ENCODE results near the gene GUCY1A2.

The GUCY1A2 gene

DNA sequence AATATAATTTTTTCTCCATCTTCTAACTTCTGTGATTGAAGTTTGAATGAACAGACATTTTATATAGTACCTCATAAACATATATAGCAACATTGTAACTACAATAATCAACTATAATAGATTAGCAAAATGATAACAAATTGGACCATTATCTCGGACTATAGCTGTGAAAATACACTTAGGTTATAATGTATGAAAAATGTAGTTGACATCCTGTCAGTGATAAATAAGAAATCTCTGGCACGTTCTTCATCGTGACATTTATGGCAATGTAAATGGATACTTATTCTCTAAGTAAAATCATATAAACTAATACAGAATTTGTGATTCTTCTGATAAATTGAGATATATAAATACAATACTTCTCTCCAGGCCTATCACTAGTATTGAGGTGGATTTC is 333.3 kb downstream of the GUCY1A2 start:
- DNase-seq (ENCODE audit: insufficient read length, low spot score) (no peak), FAIRE-seq (no peak)
- TF ChIP-seq POLR2AphosphoS5 (IDR thresholded peaks at IDR 0.05; ENCODE audit: low read depth, low read length) (no peak), SPI1 (IDR thresholded peaks at IDR 0.05; ENCODE audit: low read depth, low read length) (no peak), TAF1 (IDR thresholded peaks at IDR 0.05; ENCODE audit: low read depth, low read length) (no peak), PAX5 (IDR thresholded peaks at IDR 0.05; ENCODE audit: insufficient read depth, low read length, severe bottlenecking) (no peak), POLR2A (IDR thresholded peaks at IDR 0.05; ENCODE audit: low read depth, low read length) (no peak), POU2F2 (IDR thresholded peaks at IDR 0.05; ENCODE audit: low read depth, low read length) (no peak)

DNA sequence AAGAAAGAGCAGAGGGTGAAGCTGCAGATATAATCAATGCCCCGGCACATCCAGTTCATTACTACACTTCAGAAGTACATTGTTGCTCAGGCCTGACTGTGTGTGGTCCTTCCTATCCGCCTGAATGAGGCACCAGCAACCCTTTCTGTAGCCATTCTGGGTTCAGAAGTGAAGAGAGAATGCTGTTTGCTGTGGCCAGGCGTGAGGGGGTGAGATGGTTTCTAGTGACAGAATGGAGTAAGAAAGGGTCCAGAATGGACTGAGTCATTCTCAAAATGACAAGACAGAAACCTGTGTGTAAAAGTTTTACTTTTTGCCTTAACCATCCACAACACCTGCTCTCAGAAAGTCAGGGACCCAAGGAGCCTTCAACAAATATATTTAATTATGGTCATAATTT is 334.8 kb downstream of the GUCY1A2 start:
- DNase-seq (ENCODE audit: insufficient read length, low spot score), result no peak
- TF ChIP-seq POLR2A (IDR thresholded peaks at IDR 0.05; ENCODE audit: low read depth, low read length) (no peak), SPI1 (IDR thresholded peaks at IDR 0.05; ENCODE audit: low read depth, low read length) (no peak), POLR2AphosphoS5 (IDR thresholded peaks at IDR 0.05; ENCODE audit: low read depth, low read length) (no peak), PAX5 (IDR thresholded peaks at IDR 0.05; ENCODE audit: insufficient read depth, low read length, severe bottlenecking) (no peak), POU2F2 (IDR thresholded peaks at IDR 0.05; ENCODE audit: low read depth, low read length) (no peak), TAF1 (IDR thresholded peaks at IDR 0.05; ENCODE audit: low read depth, low read length) (no peak)
- FAIRE-seq, result no peak

DNA sequence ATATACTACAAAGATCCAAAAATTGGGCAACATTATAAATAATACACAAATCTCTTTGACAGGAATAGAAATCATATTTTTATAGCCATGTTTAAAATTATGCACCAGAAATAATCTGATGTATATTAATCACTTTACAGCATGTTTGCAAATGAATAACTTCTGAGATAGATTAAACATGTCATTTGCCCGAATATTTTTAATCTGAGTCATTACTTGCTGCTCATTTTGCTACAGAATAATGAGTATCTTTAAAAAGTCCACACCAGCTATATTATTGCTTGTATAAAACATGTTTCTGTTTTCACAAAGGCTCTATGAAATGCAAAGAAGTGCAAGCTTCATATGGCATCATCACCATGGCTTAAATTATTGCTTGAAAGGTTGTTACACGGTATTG is 336.8 kb downstream of the GUCY1A2 start:
- TF ChIP-seq TAF1 (IDR thresholded peaks at IDR 0.05; ENCODE audit: low read depth, low read length) (no peak), POLR2AphosphoS5 (IDR thresholded peaks at IDR 0.05; ENCODE audit: low read depth, low read length) (no peak), POU2F2 (IDR thresholded peaks at IDR 0.05; ENCODE audit: low read depth, low read length) (no peak), PAX5 (IDR thresholded peaks at IDR 0.05; ENCODE audit: insufficient read depth, low read length, severe bottlenecking) (no peak), POLR2A (IDR thresholded peaks at IDR 0.05; ENCODE audit: low read depth, low read length) (no peak), SPI1 (IDR thresholded peaks at IDR 0.05; ENCODE audit: low read depth, low read length) (no peak)
- DNase-seq (ENCODE audit: insufficient read length, low spot score) (no peak), FAIRE-seq (no peak)

DNA sequence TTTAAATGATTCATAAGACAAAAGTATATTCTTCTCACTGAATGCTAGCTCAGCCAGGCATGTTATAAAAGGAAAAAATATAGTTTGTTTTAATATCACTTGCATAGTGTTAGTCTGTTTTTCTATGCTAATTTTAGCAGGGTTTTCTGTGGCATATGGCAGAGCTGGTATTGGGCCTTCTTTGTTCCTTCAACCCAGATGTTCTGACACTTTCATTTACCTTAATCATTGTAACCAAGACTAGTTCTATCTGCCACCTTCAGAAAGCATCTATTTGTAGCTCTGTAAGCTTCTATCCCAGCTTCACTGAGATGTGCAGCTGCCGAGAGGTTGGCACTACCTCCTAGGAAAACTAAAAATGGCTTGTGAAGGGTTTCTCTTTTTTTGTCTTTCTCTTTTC is 338.7 kb downstream of the GUCY1A2 start:
- no peak for FAIRE-seq

DNA sequence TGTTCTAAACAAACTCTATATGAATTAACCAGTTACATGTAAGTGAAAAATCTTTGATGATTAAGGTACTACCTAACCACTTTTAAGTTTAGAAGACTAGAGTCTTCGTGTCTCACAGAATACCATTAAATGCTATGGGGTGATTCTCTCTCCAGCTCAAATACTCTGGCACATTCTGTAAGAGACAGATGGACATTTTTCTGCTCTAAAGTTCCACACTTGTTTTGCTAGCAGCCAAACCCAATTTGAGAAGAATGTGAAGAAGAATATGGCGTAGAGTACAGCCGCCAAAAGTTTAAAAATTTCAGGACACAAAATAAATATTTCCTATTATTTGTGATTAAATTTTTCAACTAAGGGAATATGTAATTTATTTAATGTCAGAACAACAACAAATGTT is 339.1 kb downstream of the GUCY1A2 start:
- TF ChIP-seq POU2F2 (IDR thresholded peaks at IDR 0.05; ENCODE audit: low read depth, low read length) (no peak), PAX5 (IDR thresholded peaks at IDR 0.05; ENCODE audit: insufficient read depth, low read length, severe bottlenecking) (no peak), POLR2A (IDR thresholded peaks at IDR 0.05; ENCODE audit: low read depth, low read length) (no peak), SPI1 (IDR thresholded peaks at IDR 0.05; ENCODE audit: low read depth, low read length) (no peak), TAF1 (IDR thresholded peaks at IDR 0.05; ENCODE audit: low read depth, low read length) (no peak), POLR2AphosphoS5 (IDR thresholded peaks at IDR 0.05; ENCODE audit: low read depth, low read length) (no peak)
- FAIRE-seq (no peak), DNase-seq (ENCODE audit: insufficient read length, low spot score) (no peak)

More for the DNA sequence above, 338.7 kb downstream of the GUCY1A2 start:
- DNase-seq (ENCODE audit: insufficient read length, low spot score), result no peak
- TF ChIP-seq SPI1 (IDR thresholded peaks at IDR 0.05; ENCODE audit: low read depth, low read length), result no peak

DNA sequence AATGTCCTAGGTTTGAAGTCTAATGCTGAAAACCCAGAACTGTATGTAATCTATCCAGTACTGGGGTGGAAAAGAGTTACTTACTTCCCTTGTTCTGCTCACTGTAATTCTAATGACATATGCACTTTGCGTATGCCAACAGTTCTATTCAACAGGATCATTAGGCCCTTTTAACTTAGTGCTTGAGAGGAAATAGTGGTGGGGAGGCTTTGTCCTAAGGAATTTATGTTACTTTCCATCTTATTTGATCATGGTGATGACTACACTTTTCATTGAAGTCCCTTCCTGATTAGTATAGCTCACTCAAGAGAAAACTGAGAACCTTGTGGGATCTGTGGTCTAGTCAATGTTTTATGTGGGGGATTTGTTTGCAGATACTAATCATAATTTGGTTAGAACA is 348.2 kb downstream of the GUCY1A2 start:
- DNase-seq (ENCODE audit: insufficient read length, low spot score), result no peak
- TF ChIP-seq POLR2AphosphoS5 (IDR thresholded peaks at IDR 0.05; ENCODE audit: low read depth, low read length), result no peak
- TF ChIP-seq POLR2A (IDR thresholded peaks at IDR 0.05; ENCODE audit: low read depth, low read length), result no peak
- no peak for TF ChIP-seq SPI1 (IDR thresholded peaks at IDR 0.05; ENCODE audit: low read depth, low read length)
- TF ChIP-seq PAX5 (IDR thresholded peaks at IDR 0.05; ENCODE audit: insufficient read depth, low read length, severe bottlenecking), result no peak
- FAIRE-seq, result no peak

DNA sequence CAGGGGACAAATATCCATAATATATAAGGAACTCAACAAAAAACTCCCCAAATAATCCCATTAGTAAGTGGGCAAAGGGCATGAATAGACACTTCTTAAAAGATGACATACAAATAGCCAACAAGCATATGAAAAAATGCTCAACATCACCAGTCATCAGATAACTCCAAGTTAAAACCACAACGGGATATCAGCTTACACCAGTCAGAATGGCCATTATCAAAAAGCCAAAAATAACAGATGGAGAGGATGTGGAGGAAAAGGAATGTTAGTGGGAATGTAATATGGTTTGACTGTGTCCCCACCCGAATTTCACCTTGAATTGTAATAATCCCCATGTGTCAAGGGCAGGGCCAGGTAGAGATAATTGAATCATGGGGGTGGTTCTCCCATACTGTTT is 350.1 kb downstream of the GUCY1A2 start:
- DNase-seq (ENCODE audit: insufficient read length, low spot score), result no peak
- FAIRE-seq, result no peak
- no peak for TF ChIP-seq POLR2AphosphoS5 (IDR thresholded peaks at IDR 0.05; ENCODE audit: low read depth, low read length)
- no peak for TF ChIP-seq PAX5 (IDR thresholded peaks at IDR 0.05; ENCODE audit: insufficient read depth, low read length, severe bottlenecking)
- no peak for TF ChIP-seq POLR2A (IDR thresholded peaks at IDR 0.05; ENCODE audit: low read depth, low read length)
- TF ChIP-seq SPI1 (IDR thresholded peaks at IDR 0.05; ENCODE audit: low read depth, low read length), result no peak
- no peak for TF ChIP-seq POU2F2 (IDR thresholded peaks at IDR 0.05; ENCODE audit: low read depth, low read length)
- no peak for TF ChIP-seq TAF1 (IDR thresholded peaks at IDR 0.05; ENCODE audit: low read depth, low read length)

DNA sequence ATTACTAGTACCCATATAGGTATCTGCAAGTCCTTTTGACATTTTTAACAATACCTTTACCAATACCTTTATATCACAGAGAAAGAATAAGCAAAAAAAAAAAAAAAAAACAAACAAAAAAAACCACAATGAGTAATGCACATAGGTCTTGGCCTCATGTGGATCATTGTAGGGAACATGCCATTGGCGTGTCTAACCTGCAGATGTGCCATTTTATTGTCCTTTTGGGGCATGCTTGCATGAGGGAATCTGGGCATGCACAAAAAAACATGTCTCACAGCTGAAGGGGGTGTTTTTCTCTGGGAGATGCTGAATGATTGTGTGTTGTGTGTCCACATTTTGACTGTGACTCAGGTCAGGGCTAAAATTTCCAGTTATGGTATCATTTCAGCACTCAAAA is 361.6 kb downstream of the GUCY1A2 start:
- no peak for DNase-seq (ENCODE audit: insufficient read length, low spot score)
- FAIRE-seq, result no peak

DNA sequence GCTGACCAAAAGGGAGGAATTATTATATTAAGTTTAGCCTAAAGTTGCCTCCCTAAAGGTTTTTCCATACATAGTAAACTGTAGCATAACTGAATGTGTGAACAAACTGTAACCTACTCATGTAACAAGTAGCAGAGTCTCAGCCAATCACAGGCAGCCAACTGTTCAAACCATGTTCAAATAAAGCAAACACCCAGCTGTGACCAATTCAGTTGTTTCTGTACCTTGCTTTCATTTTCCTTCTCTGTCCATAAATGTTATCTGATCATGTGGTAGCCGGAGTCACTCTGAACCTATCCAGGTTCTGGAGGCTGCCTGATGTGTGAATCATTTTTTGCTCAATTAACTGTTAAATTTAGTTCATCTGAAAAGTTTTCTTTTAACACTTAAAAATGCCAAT is 373.5 kb downstream of the GUCY1A2 start:
- TF ChIP-seq POU2F2 (IDR thresholded peaks at IDR 0.05; ENCODE audit: low read depth, low read length), result no peak
- no peak for TF ChIP-seq TAF1 (IDR thresholded peaks at IDR 0.05; ENCODE audit: low read depth, low read length)
- TF ChIP-seq POLR2AphosphoS5 (IDR thresholded peaks at IDR 0.05; ENCODE audit: low read depth, low read length), result no peak
- no peak for TF ChIP-seq SPI1 (IDR thresholded peaks at IDR 0.05; ENCODE audit: low read depth, low read length)
- no peak for TF ChIP-seq POLR2A (IDR thresholded peaks at IDR 0.05; ENCODE audit: low read depth, low read length)
- TF ChIP-seq PAX5 (IDR thresholded peaks at IDR 0.05; ENCODE audit: insufficient read depth, low read length, severe bottlenecking), result no peak
- DNase-seq (ENCODE audit: insufficient read length, low spot score), result no peak
- no peak for FAIRE-seq

More for the DNA sequence above, 361.6 kb downstream of the GUCY1A2 start:
- no peak for TF ChIP-seq SPI1 (IDR thresholded peaks at IDR 0.05; ENCODE audit: low read depth, low read length)
- TF ChIP-seq POLR2AphosphoS5 (IDR thresholded peaks at IDR 0.05; ENCODE audit: low read depth, low read length), result no peak
- TF ChIP-seq PAX5 (IDR thresholded peaks at IDR 0.05; ENCODE audit: insufficient read depth, low read length, severe bottlenecking), result no peak
- TF ChIP-seq POU2F2 (IDR thresholded peaks at IDR 0.05; ENCODE audit: low read depth, low read length), result no peak
- TF ChIP-seq TAF1 (IDR thresholded peaks at IDR 0.05; ENCODE audit: low read depth, low read length), result no peak
- TF ChIP-seq POLR2A (IDR thresholded peaks at IDR 0.05; ENCODE audit: low read depth, low read length), result no peak

DNA sequence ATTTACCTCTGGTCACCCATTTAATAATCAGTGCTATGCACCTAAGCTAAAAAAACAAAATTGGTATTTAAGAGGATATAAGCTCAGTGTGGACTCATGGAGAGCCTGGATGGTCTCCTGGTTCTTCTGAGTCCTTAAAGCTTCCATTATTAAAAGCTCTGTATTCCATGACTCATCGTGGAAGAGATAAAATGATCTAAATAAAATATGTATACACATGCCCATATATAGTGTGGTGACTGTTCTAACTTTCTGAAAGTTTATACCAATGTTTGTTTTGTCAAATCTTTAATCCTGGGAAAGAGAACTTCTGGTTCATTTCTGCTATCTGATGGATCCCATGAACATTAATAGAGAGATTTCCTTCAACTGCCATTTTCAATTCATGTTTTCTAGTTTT is 375.9 kb downstream of the GUCY1A2 start:
- FAIRE-seq (no peak), DNase-seq (ENCODE audit: insufficient read length, low spot score) (no peak)
- no peak for TF ChIP-seq SPI1 (IDR thresholded peaks at IDR 0.05; ENCODE audit: low read depth, low read length)
- no peak for TF ChIP-seq PAX5 (IDR thresholded peaks at IDR 0.05; ENCODE audit: insufficient read depth, low read length, severe bottlenecking)
- no peak for TF ChIP-seq TAF1 (IDR thresholded peaks at IDR 0.05; ENCODE audit: low read depth, low read length)
- no peak for TF ChIP-seq POLR2A (IDR thresholded peaks at IDR 0.05; ENCODE audit: low read depth, low read length)
- no peak for TF ChIP-seq POLR2AphosphoS5 (IDR thresholded peaks at IDR 0.05; ENCODE audit: low read depth, low read length)
- no peak for TF ChIP-seq POU2F2 (IDR thresholded peaks at IDR 0.05; ENCODE audit: low read depth, low read length)
